ENCODE measurements around the gene PDLIM1. TPM values are rescaled to one million over a fixed set of nuclear protein-coding genes. Genes with fewer than 3 reads are reported as not detected.

PDLIM1 gene
- total RNA-seq, 6 experiments from 2014 or later = 63.9 to 105 (median 82.1) TPM

DNA sequence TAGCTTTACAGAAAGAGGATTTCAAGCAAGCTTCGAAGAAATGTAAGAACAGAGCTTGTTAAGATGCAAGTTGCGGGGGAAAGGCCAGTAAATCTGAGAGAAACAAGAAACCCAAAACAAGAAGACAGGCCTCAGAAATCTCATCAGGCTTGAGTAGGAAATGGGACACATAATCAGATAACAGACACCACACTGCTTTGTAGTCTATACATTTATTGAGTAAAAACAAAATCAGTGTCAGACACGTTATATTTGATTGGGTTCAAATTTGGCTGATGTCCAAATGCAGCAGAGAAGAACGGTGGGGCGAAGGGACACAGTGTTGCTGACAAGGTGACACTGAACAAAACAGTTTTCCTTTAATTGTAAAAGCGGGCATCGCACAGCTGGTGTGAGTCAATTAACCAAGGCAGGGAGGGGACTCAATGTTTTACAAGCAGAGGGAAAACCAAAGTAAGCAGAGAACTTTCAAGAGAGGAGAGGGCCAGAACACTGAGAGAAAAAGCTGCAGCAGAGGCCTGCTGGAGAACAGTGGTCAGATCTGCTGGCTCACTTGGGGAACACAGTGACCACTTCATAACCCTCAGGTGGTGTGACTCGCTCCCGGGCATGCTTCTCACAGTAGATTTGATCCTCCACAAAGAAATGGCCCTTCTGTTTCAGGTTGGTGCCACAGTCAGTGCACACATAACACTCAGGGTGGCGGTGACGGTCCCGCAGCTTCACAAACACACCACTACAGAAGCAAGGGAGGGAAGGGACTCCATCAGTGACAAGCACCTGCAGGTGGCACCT is 53.2 kb downstream of the PDLIM1 start:
- Histone ChIP-seq H3K27me3 (no peaks in the 10 kb centered on the region), H3K9me3 (no peaks in the 10 kb centered on the region), H3K4me1 (no peaks in the 10 kb centered on the region), H3K4me3 (no peak overlapping the region), H3K36me3 (peaks cover 4 to 40% (median 14%) of the 10 kb centered on the region in 4 donors), H3K27ac (no peak overlapping the region)
- WGBS (ENCODE audit: insufficient coverage, low coverage, low lambda C conversion rate, missing lambda C conversion rate) = 83% methylated on average over 7 of the region's 12 CpGs
- TF ChIP-seq, protein P1, sequence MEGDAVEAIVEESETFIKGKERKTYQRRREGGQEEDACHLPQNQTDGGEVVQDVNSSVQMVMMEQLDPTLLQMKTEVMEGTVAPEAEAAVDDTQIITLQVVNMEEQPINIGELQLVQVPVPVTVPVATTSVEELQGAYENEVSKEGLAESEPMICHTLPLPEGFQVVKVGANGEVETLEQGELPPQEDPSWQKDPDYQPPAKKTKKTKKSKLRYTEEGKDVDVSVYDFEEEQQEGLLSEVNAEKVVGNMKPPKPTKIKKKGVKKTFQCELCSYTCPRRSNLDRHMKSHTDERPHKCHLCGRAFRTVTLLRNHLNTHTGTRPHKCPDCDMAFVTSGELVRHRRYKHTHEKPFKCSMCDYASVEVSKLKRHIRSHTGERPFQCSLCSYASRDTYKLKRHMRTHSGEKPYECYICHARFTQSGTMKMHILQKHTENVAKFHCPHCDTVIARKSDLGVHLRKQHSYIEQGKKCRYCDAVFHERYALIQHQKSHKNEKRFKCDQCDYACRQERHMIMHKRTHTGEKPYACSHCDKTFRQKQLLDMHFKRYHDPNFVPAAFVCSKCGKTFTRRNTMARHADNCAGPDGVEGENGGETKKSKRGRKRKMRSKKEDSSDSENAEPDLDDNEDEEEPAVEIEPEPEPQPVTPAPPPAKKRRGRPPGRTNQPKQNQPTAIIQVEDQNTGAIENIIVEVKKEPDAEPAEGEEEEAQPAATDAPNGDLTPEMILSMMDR (IDR thresholded peaks at IDR 0.05) = no peak
- no peak for TF ChIP-seq POLR2A (IDR thresholded peaks at IDR 0.05)
- DNase-seq (no peak), ATAC-seq (no peak)
- intact Hi-C loops (cut with DNase I) = no loop called here

DNA sequence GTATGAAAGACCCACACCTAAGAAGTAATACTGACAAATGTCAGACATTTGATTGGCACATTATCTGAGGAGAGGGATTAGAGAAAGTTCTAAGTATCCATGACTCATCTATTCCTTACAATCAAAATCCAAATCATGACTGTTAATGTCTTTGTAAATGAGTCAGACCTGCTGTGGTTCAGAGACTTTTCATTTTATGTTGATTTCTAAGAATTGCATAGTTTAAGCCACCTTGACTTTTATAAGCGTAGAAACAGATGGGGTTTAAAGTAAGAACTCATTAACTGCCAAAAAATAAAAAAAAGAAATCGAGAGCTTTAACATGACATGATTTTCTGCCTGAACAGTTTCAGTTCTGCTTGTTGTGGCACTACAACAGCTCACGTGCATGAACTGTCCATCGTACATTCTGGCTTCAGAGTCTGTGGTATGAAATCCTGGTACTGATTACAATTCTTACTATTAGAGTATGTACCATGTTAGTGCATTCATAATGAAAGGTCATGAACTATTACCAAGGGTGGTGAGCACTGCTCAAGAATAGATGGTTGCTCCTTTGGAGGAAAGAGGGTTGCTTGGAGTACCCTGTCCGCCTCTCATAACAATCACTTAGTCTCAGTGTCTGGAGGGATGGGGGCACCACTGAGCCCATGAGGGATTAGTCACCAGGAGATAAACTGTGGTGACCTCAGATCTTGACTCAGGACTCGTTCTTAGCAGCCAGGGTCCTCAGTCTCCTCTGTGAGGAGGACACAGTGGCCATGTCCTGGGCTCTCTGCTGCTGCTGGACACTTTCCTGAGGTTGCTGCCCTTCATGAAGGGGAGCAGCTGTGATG is 54.5 kb downstream of the PDLIM1 start:
- TF ChIP-seq, protein P1 (IDR thresholded peaks at IDR 0.05) = no peak
- no peak for TF ChIP-seq POLR2A (IDR thresholded peaks at IDR 0.05)
- no peak overlapping the region for H3K4me3 ChIP-seq
- H3K36me3 ChIP-seq = peaks cover 4 to 32% (median 14%) of the 10 kb centered on the region in 4 donors
- ATAC-seq = no peak
- intact Hi-C loops (cut with DNase I) = no loop called here
- H3K27me3 ChIP-seq = no peaks in the 10 kb centered on the region
- H3K4me1 ChIP-seq = no peaks in the 10 kb centered on the region
- H3K9me3 ChIP-seq = no peaks in the 10 kb centered on the region
- no peak overlapping the region for H3K27ac ChIP-seq
- WGBS (ENCODE audit: insufficient coverage, low coverage, low lambda C conversion rate, missing lambda C conversion rate) = 60% methylated on average over 4 of the region's 6 CpGs
- no peak for DNase-seq

DNA sequence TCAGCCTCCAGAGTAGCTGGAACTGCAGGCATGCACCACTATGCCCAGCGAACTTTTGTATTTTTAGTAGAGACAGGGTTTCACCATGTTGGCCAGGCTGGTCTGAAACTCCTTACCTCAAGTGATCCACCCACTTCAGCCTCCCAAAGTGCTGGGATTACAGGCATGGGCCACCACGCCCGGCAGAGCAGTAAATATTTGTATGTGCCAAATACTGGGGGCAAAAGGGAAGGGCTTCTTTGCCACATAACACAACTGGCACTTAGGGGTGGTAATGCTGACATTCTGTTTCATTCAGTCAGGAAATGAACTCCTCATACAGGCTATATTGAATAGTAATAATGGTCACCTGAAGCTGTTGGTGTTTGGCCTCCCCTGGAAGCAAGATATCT is 55.1 kb downstream of the PDLIM1 start:
- Histone ChIP-seq H3K4me1 (no peaks in the 10 kb centered on the region), H3K27me3 (no peaks in the 10 kb centered on the region), H3K27ac (no peak overlapping the region), H3K9me3 (no peaks in the 10 kb centered on the region), H3K36me3 (peaks cover 4 to 29% (median 13%) of the 10 kb centered on the region in 4 donors), H3K4me3 (no peak overlapping the region)
- ATAC-seq (no peak), DNase-seq (no peak)
- WGBS (ENCODE audit: insufficient coverage, low coverage, low lambda C conversion rate, missing lambda C conversion rate) = 83% methylated on average over 1 of the region's 3 CpGs
- intact Hi-C loops (cut with DNase I) = no loop called here
- TF ChIP-seq, protein P1 (IDR thresholded peaks at IDR 0.05) = no peak
- TF ChIP-seq POLR2A (IDR thresholded peaks at IDR 0.05) = no peak

DNA sequence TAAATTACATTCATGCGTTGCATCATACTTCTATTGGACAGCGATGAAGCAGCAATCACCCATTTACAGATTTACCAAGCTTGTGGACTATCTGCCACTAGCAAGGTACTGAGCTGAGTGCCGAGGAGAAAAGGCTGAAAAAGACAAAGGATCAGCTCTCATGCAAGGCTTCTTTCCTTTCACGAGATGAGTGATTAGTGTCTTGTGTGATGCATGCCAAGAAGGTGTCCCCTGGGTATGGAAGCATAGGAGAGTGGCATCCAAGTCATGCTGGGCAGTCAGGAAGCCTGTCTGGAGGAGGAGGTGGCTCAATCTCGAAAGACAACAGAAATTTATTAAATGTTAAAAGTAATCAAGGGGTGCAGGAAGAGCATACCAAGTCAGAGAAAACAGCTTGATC is 55.9 kb downstream of the PDLIM1 start:
- H3K4me3 ChIP-seq = no peak overlapping the region
- H3K27me3 ChIP-seq = no peaks in the 10 kb centered on the region
- H3K36me3 ChIP-seq = peaks cover 4 to 24% (median 11%) of the 10 kb centered on the region in 4 donors
- WGBS (ENCODE audit: insufficient coverage, low coverage, low lambda C conversion rate, missing lambda C conversion rate) = 77% methylated on average over 5 of the region's 5 CpGs
- H3K4me1 ChIP-seq = no peaks in the 10 kb centered on the region
- ATAC-seq (no peak), DNase-seq (no peak)
- intact Hi-C loops (cut with DNase I) = no loop called here
- TF ChIP-seq, protein P1 (IDR thresholded peaks at IDR 0.05) = no peak
- no peak for TF ChIP-seq POLR2A (IDR thresholded peaks at IDR 0.05)
- H3K27ac ChIP-seq = no peak overlapping the region
- H3K9me3 ChIP-seq = no peaks in the 10 kb centered on the region
